ENCODE results near the gene KCTD5.

The KCTD5 gene

GRCh38 chr16:2710711-2711231 is 28.4 kb downstream of the KCTD5 start:
- POLR2A ChIA-PET, result interaction anchor here (0.5 kb wide), 1 partner anchor 36 kb away, joined by 3 read pairs; no protein-coding TSS in a partner anchor
- CTCF ChIA-PET, result interaction anchor here (0.6 kb wide), 1 partner anchor 120 kb away, joined by 4 read pairs; no protein-coding TSS in a partner anchor
- no peaks in the 10 kb centered on the region for H3K9me3 ChIP-seq (ENCODE audit: control insufficient read depth, insufficient read depth, low read depth, low read length)
- no peaks in the 10 kb centered on the region for H3K4me1 ChIP-seq (ENCODE audit: control insufficient read depth, insufficient read depth, low read length)
- H3K36me3 ChIP-seq (ENCODE audit: control insufficient read depth in 2 of 2, insufficient read depth in 1 of 2, low read length in 2 of 2), result peaks cover 0 to 41% of the 10 kb centered on the region in 2 experiments; a peak in 1 of 3 replicates
- no peak overlapping the region for H3K27ac ChIP-seq (ENCODE audit: extremely low read depth, low read depth, low read length)
- H3K4me3 ChIP-seq (ENCODE audit: low read depth, low read length), result no peak overlapping the region
- TF ChIP-seq REPIN1 (tag by site-specific recombination; IDR thresholded peaks at IDR 0.05; ENCODE audit: low read depth) (no peak), EGR2 (tag by site-specific recombination; IDR thresholded peaks at IDR 0.05; ENCODE audit: low read depth) (peak; percentile 37; the same call in 1 of the 2 replicates), ZSCAN4 (tag by site-specific recombination; IDR thresholded peaks at IDR 0.05) (peak; percentile 91), ZNF645 (tag by site-specific recombination; IDR thresholded peaks at IDR 0.05) (no peak), GLIS2 (tag by site-specific recombination; IDR thresholded peaks at IDR 0.05) (no peak), ZNF423 (tag by site-specific recombination; IDR thresholded peaks at IDR 0.05) (no peak), ZNF473 (tag by site-specific recombination; IDR thresholded peaks at IDR 0.05) (0 out of 2 replicates have a peak, but pooled peaks have one; percentile 9), ZNF2 (tag by site-specific recombination; IDR thresholded peaks at IDR 0.05) (0 out of 2 replicates have a peak, but pooled peaks have one; percentile 42), ZNF37A (tag by site-specific recombination; IDR thresholded peaks at IDR 0.05) (no peak), ZNF274 (IDR thresholded peaks at IDR 0.05; ENCODE audit: low read length) (no peak), ZNF274 (tag by site-specific recombination; IDR thresholded peaks at IDR 0.05; ENCODE audit: borderline replicate concordance) (no peak), HIC1 (tag by site-specific recombination; IDR thresholded peaks at IDR 0.05) (peak; percentile 93), KLF9 (tag by site-specific recombination; IDR thresholded peaks at IDR 0.05; ENCODE audit: low read depth) (peak; percentile 50; the same call in 1 of the 2 replicates), ZBTB7A (tag by site-specific recombination; IDR thresholded peaks at IDR 0.05; ENCODE audit: low read depth) (0 out of 2 replicates have a peak, but pooled peaks have one; percentile 59), BCL11B (tag by site-specific recombination; IDR thresholded peaks at IDR 0.05; ENCODE audit: low read depth) (no peak), CTCF (tag by site-specific recombination; IDR thresholded peaks at IDR 0.05) (no peak), ZNF600 (tag by site-specific recombination; IDR thresholded peaks at IDR 0.05) (peak; percentile 52; the same call in 1 of the 2 replicates), ZNF133 (tag by site-specific recombination; IDR thresholded peaks at IDR 0.05) (no peak), SCRT2 (tag by site-specific recombination; IDR thresholded peaks at IDR 0.05) (peak; percentile 62; the same call in 1 of the 2 replicates), ZBTB11 (tag by site-specific recombination; conservative IDR thresholded peaks at IDR 0.05; ENCODE audit: low read depth) (no peak), ZNF311 (tag by site-specific recombination; IDR thresholded peaks at IDR 0.05; ENCODE audit: borderline replicate concordance) (0 out of 2 replicates have a peak, but pooled peaks have one; percentile 50), GLI4 (tag by site-specific recombination; IDR thresholded peaks at IDR 0.05) (no peak), ZNF529 (tag by site-specific recombination; IDR thresholded peaks at IDR 0.05; ENCODE audit: insufficient replicate concordance) (no peak), ZNF391 (tag by site-specific recombination; IDR thresholded peaks at IDR 0.05; ENCODE audit: borderline replicate concordance, low read depth) (no peak), ZNF664 (tag by site-specific recombination; IDR thresholded peaks at IDR 0.05) (no peak), PRDM1 (tag by site-specific recombination; IDR thresholded peaks at IDR 0.05) (no peak), ZNF544 (tag by site-specific recombination; IDR thresholded peaks at IDR 0.05) (no peak), HOXD13 (CRISPR knock-in tag; IDR thresholded peaks at IDR 0.05; ENCODE audit: borderline replicate concordance) (no peak), ZNF184 (tag by site-specific recombination; IDR thresholded peaks at IDR 0.05) (no peak), ZFHX2 (tag by site-specific recombination; conservative IDR thresholded peaks at IDR 0.05) (peak; percentile 69)
